ENCODE measurements around the gene KRT16.

GRCh38 chr17:41613277-41614082 is 913 bp upstream of the KRT16 start:
- TF ChIP-seq CTCF (IDR thresholded peaks at IDR 0.05; ENCODE audit: extremely low read depth in 1 of 2, insufficient read depth in 1 of 2, low read depth in 1 of 2, low read length in 2 of 2) (no peak), POLR2A (IDR thresholded peaks at IDR 0.05; ENCODE audit: low read depth, low read length) (no peak), GATA2 (IDR thresholded peaks at IDR 0.05; ENCODE audit: insufficient read depth, insufficient read length, low read depth, low read length) (no peak), EZH2 (IDR thresholded peaks at IDR 0.05; ENCODE audit: borderline replicate concordance, low read depth, low read length, severe bottlenecking) (no peak), FOS (IDR thresholded peaks at IDR 0.05; ENCODE audit: borderline replicate concordance, insufficient read depth, low read length) (no peak), POLR2AphosphoS5 (IDR thresholded peaks at IDR 0.05; ENCODE audit: insufficient read depth, low read depth, low read length) (no peak)
